GM18951 (cell line): Measurements from ENCODE around the gene DGUOK.

Experiments
- POLR2A ChIP-seq: IDR thresholded peaks from 4 replicates; pipeline ENCODE4 v1.6.1; 2011; ENCODE audit warnings: mild to moderate bottlenecking; ENCODE audit not compliant: insufficient read length, insufficient read depth; ENCODE audit errors: extremely low read depth
- in situ Hi-C: fragments of 300-500 bp; cut with MboI; formaldehyde crosslinking; loops from one replicate; pipeline ENCODE4 v1.12.0; 2022; ENCODE audit warnings: low sequenced_read_pairs, mixed read lengths, inconsistent platforms; ENCODE audit not compliant: unreplicated experiment

The DGUOK gene

DNA sequence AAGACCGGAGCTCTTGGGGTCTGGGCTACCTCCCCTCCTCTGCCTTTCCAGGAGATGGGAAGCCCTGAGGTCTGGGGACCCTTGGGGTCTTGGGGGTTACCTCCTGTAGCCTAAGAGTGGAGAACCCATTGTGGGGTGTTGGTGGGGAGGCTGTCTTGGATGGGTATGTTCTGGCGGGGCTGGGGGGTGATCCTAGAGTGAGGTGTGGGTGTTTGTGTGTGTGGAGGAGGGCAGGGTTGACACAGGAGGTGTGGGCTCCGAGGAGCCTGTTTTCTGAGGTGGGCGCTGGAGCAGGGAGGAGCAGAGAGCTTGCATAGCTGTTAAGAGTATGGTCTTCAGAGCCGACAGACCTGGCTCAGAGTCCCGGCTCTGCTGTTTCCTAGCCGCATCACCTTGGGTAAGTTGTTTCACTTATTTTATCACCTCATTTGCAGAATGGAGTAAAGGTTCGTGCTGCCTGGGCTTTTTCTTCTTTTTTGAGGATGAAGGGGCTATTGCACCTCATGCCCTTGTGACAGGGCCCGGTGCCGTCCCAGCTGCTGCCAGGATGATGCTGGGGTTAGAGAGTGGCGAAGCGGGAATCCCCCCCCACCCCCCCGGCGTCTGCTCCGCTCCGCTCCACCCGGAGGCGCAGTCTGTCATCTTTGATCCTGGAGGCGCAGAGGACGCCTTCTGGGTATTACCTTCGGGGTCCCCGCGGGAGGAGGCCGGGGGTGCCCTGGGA is 75.3 kb downstream of the DGUOK start:
- in situ Hi-C loops = no loop called here
- TF ChIP-seq POLR2A = no peak

GRCh38 chr2:74002505-74003421 is 76.1 kb downstream of the DGUOK start:
- TF ChIP-seq POLR2A = peak; percentile 58
- in situ Hi-C loops = no loop called here

GRCh38 chr2:74003494-74004211 is 77.0 kb downstream of the DGUOK start:
- no peak for TF ChIP-seq POLR2A

GRCh38 chr2:74004212-74005182 is 77.8 kb downstream of the DGUOK start:
- in situ Hi-C loops = no loop called here
- no peak for TF ChIP-seq POLR2A

More at GRCh38 chr2:74003494-74004211, 77.0 kb downstream of the DGUOK start:
- in situ Hi-C loops = no loop called here

DNA sequence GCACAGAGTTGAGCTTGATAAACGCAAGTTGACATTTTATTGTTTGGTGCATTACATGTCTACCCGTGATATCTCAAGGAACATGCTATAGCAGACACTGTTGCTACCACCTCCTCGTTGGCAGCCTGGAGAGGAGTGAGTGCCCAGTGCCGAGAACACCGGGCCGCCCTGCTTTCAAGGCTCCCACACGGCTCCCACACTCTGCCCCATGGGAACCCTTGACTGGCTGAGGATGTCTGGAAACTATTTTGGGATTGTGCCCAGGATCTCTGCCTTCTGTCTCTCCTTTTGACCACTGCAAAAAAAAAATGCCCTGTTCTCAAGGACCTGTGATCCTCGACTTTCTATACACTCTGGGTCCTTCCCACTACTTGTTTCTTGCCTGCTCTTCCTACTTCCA is 79.1 kb downstream of the DGUOK start:
- no peak for TF ChIP-seq POLR2A
- in situ Hi-C loops = no loop called here

GRCh38 chr2:74006459-74006858 is 79.8 kb downstream of the DGUOK start:
- no peak for TF ChIP-seq POLR2A
- in situ Hi-C loops = no loop called here

DNA sequence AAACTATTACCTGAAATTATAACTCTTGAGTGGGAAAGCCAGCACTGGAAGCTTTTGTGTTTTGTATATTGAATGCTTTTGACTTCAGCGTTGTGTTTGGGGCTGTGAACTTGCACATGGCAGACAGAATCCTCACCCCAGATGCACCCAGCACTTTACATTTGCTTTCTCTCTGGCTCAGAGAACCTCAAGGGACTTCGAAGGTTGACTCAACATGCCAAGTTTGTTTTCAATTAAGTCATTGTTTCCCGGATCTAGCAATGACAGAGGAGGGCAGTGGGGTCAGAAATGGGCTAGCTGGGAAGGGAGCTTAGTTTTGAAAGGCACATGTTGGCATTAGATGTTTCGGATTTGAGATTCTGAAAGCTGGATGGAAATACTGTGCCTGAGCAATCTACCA is 80.4 kb downstream of the DGUOK start:
- TF ChIP-seq POLR2A = no peak
- in situ Hi-C loops = no loop called here

GRCh38 chr2:74007711-74008110 is 81.0 kb downstream of the DGUOK start:
- in situ Hi-C loops = no loop called here
- TF ChIP-seq POLR2A = no peak
